GM19193 (cell line): Measurements from ENCODE around the gene PALM3.

ENCODE experiments used
- POLR2A ChIP-seq: IDR thresholded peaks from 4 replicates; pipeline ENCODE4 v1.6.1; 2011; ENCODE audit not compliant: insufficient read depth, insufficient read length; ENCODE audit errors: extremely low read depth

PALM3 gene

GRCh38 chr19:14080887-14081796 is 19.3 kb upstream of the PALM3 start:
- peak; percentile 79 for TF ChIP-seq POLR2A

GRCh38 chr19:14078411-14078810 is 16.5 kb upstream of the PALM3 start:
- no peak for TF ChIP-seq POLR2A

GRCh38 chr19:14073925-14074838 is 12.3 kb upstream of the PALM3 start:
- TF ChIP-seq POLR2A = no peak

GRCh38 chr19:14073261-14073924 is 11.5 kb upstream of the PALM3 start:
- no peak for TF ChIP-seq POLR2A

GRCh38 chr19:14072535-14073260 is 10.8 kb upstream of the PALM3 start, which contains the start of gene MISP3:
MISP3 (plus strand) TSS chr19:14072786; CDS start chr19:14073310, 524 bp downstream.
- TF ChIP-seq POLR2A = no peak

GRCh38 chr19:14070268-14071050 is 8.6 kb upstream of the PALM3 start:
- TF ChIP-seq POLR2A = no peak

GRCh38 chr19:14066134-14066533 is 4.3 kb upstream of the PALM3 start:
- no peak for TF ChIP-seq POLR2A

- no peak for TF ChIP-seq POLR2A
Measured at GRCh38 chr19:14063105-14063504, 1.2 kb upstream of the PALM3 start.

- no peak for TF ChIP-seq POLR2A
Measured at GRCh38 chr19:14062558-14062855, 631 bp upstream of the PALM3 start.

GRCh38 chr19:14061081-14061749 is 661 bp downstream of the PALM3 start:
- no peak for TF ChIP-seq POLR2A

GRCh38 chr19:14059652-14060155 is 2.2 kb downstream of the PALM3 start:
- TF ChIP-seq POLR2A = no peak

GRCh38 chr19:14059093-14059480 is 2.8 kb downstream of the PALM3 start:
- no peak for TF ChIP-seq POLR2A
